ENCODE measurements around the gene TMEM80. TPM values are rescaled to one million over a fixed set of nuclear protein-coding genes. Genes with fewer than 3 reads are reported as not detected.

Gene TMEM80
- total and polyA plus RNA-seq, 7 experiments from 2014 or later: 26.2 to 44.3 (median 37.8) TPM

DNA sequence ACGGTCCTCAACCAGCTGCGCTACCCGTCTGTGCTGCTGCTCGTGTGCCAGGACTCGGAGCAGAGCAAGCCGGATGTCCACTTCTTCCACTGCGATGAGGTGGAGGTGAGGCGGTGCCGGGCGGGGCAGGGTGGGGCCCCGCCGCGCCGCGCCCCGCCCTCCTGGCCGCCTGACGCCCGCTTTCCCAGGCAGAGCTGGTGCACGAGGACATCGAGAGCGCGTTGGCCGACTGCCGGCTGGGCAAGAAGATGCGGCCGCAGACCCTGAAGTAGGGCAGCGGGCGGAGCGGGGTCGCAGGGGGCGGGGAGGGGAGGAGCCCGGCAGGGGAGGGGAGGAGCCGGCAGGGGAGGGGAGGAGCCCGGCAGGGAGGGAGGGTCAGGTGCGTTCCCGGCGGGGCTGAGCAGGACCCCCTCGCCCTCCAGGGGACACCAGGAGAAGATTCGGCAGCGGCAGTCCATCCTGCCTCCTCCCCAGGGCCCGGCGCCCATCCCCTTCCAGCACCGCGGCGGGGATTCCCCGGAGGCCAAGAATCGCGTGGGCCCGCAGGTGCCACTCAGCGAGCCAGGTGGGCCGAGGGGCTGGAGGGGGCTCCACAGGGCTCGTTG, 25.1 kb downstream of the TMEM80 start:
- Histone ChIP-seq H3K4me3 (ENCODE audit: low read length) (no peak overlapping the region), H3K27ac (ENCODE audit: low read depth, low read length) (no peak overlapping the region), H3K4me1 (ENCODE audit: control insufficient read depth in 2 of 2, insufficient read depth in 2 of 2, low read length in 2 of 2) (peaks cover 8 to 21% of the 10 kb centered on the region in 2 donors), H3K27me3 (ENCODE audit: control insufficient read depth in 2 of 2, insufficient read depth in 2 of 2, low read length in 2 of 2) (no peaks in the 10 kb centered on the region), H3K36me3 (ENCODE audit: control insufficient read depth in 2 of 3, insufficient read depth in 3 of 3, low read length in 3 of 3) (no peaks in the 10 kb centered on the region), H3K9me3 (ENCODE audit: control insufficient read depth in 2 of 3, low read length in 3 of 3) (no peaks in the 10 kb centered on the region)
- Mint-ChIP-seq H3K4me3 (peak overlapping the region in 5 of 10 donors; percentile 29 to 79 (median 52)), H3K27ac (no peak overlapping the region), H3K4me1 (peaks cover 6 to 15% (median 10%) of the 10 kb centered on the region in 7 donors), H3K27me3 (peaks cover 0 to 43% (median 23%) of the 10 kb centered on the region in 5 donors), H3K9me3 (peaks cover 0 to 5% (median 0%) of the 10 kb centered on the region in 11 donors), H3K36me3 (no peaks in the 10 kb centered on the region)
- intact Hi-C loops (cut with micrococcal nuclease): loop anchor here (5.0 to 10.0 kb wide), 3 partner anchors 183 to 313 kb away; partner anchors contain the start of genes HRAS (in 1 of the 2), LRRC56 (in 1 of the 2) and PTDSS2 (in 1 of the 2)
- ChIA-PET POLR2A (interaction anchor here (0.5 to 7.7 kb wide), 7 partner anchors 15 to 165 kb away, joined by 3 to 68 read pairs (median 3); partner anchors contain the start of genes DEAF1, LMNTD2, TALDO1 and TMEM80), CTCF (interaction anchor here (1.0 to 4.3 kb wide), 6 partner anchors 29 to 166 kb away, joined by 3 to 41 read pairs (median 5); no protein-coding TSS in a partner anchor)
- peak in 3 of 9 donors; percentile 33 to 64 (median 42) for DNase-seq
- peak; percentile 78 for ATAC-seq

DNA sequence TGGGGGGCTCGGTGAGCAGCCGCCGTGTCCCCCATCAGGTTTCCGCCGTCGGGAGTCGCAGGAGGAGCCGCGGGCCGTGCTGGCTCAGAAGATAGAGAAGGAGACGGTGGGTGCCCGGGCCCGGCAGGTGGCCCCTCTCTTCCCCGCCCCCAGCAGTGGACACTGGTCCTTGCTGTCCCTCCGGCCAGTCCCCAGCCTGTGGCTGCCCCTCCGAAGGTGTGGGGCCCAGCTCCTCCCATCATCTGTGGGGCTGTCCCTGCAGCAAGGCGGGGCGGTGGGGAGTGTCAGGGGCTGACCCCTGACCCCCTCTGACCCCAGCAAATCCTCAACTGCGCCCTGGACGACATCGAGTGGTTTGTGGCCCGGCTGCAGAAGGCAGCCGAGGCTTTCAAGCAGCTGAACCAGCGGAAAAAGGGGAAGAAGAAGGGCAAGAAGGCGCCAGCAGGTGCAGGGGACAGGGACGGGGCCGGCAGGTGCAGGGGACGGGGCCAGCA, 25.7 kb downstream of the TMEM80 start:
- ChIA-PET POLR2A (interaction anchor here (0.8 to 7.7 kb wide), 10 partner anchors 16 to 185 kb away, joined by 3 to 68 read pairs (median 3); partner anchors contain the start of genes DEAF1, LMNTD2, TALDO1 and TMEM80), CTCF (interaction anchor here (1.0 to 4.3 kb wide), 7 partner anchors 30 to 166 kb away, joined by 3 to 41 read pairs (median 5); no protein-coding TSS in a partner anchor)
- Mint-ChIP-seq H3K4me3 (peak overlapping the region in 8 of 10 donors; percentile 36 to 79 (median 62)), H3K27me3 (peaks cover 0 to 41% (median 22%) of the 10 kb centered on the region in 5 donors), H3K4me1 (peaks cover 6 to 15% (median 10%) of the 10 kb centered on the region in 7 donors), H3K36me3 (no peaks in the 10 kb centered on the region), H3K9me3 (peaks cover 0 to 4% (median 0%) of the 10 kb centered on the region in 11 donors), H3K27ac (peak overlapping the region in 1 of 9 donors; percentile 54)
- no peak overlapping the region for H3K27ac ChIP-seq (ENCODE audit: low read depth, low read length)
- H3K36me3 ChIP-seq (ENCODE audit: control insufficient read depth in 2 of 3, insufficient read depth in 3 of 3, low read length in 3 of 3): no peaks in the 10 kb centered on the region
- no peak overlapping the region for H3K4me3 ChIP-seq (ENCODE audit: low read length)
- H3K27me3 ChIP-seq (ENCODE audit: control insufficient read depth in 2 of 2, insufficient read depth in 2 of 2, low read length in 2 of 2): no peaks in the 10 kb centered on the region
- DNase-seq (no peak), ATAC-seq (no peak)
- H3K9me3 ChIP-seq (ENCODE audit: control insufficient read depth in 2 of 3, low read length in 3 of 3): no peaks in the 10 kb centered on the region
- intact Hi-C loops (cut with micrococcal nuclease): loop anchor here (5.0 to 10.0 kb wide), 3 partner anchors 184 to 314 kb away; partner anchors contain the start of genes HRAS (in 1 of the 2), LRRC56 (in 1 of the 2) and PTDSS2 (in 1 of the 2)
- peaks cover 8 to 21% of the 10 kb centered on the region in 2 donors for H3K4me1 ChIP-seq (ENCODE audit: control insufficient read depth in 2 of 2, insufficient read depth in 2 of 2, low read length in 2 of 2)

DNA sequence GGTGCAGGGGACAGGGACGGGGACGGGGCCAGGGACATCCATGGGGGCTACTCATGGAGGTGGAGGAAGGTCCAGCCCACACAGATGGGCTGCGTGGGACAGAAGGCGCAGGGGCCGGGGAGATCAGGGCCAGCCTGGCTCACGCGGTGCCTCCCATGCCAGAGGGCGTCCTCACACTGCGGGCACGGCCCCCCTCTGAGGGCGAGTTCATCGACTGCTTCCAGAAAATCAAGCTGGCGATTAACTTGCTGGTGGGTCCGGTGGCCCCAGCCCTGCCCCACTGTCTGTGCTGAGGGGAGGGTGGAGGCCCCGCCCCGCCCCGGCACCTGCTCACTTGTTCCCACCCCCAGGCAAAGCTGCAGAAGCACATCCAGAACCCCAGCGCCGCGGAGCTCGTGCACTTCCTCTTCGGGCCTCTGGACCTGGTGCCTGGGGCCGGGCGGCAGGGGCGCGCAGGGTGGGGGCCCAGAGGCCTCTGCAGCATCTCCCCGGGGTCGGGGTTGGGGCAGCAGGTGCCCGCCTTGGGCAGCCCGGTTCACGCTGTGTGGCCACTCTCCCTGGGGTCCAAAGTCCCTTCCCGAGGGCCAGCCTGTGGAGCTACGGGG, 26.2 kb downstream of the TMEM80 start:
- peak overlapping the region in 1 of 9 donors; percentile 54 for H3K27ac Mint-ChIP-seq
- peak in 7 of 9 donors; percentile 38 to 63 (median 53) for DNase-seq
- Histone ChIP-seq H3K27me3 (ENCODE audit: control insufficient read depth in 2 of 2, insufficient read depth in 2 of 2, low read length in 2 of 2) (no peaks in the 10 kb centered on the region), H3K4me3 (ENCODE audit: low read length) (no peak overlapping the region), H3K36me3 (ENCODE audit: control insufficient read depth in 2 of 3, insufficient read depth in 3 of 3, low read length in 3 of 3) (no peaks in the 10 kb centered on the region), H3K27ac (ENCODE audit: low read depth, low read length) (no peak overlapping the region), H3K4me1 (ENCODE audit: control insufficient read depth in 2 of 2, insufficient read depth in 2 of 2, low read length in 2 of 2) (peaks cover 9 to 25% of the 10 kb centered on the region in 2 donors), H3K9me3 (ENCODE audit: control insufficient read depth in 2 of 3, low read length in 3 of 3) (no peaks in the 10 kb centered on the region)
- peaks cover 0 to 2% (median 0%) of the 10 kb centered on the region in 11 donors for H3K9me3 Mint-ChIP-seq
- intact Hi-C loops (cut with micrococcal nuclease): loop anchor here (1.0 to 10.0 kb wide), 5 partner anchors 167 to 315 kb away; partner anchors contain the start of genes HRAS (in 1 of the 2), LRRC56 (in 1 of the 2), PTDSS2 (in 1 of the 2) and RNH1 (in 1 of the 2)
- POLR2A ChIA-PET: interaction anchor here (0.6 to 7.7 kb wide), 10 partner anchors 22 to 274 kb away, joined by 3 to 68 read pairs (median 4); partner anchors contain the start of genes DEAF1, LMNTD2, TALDO1 and TMEM80
- H3K4me3 Mint-ChIP-seq: peak overlapping the region in 8 of 10 donors; percentile 19 to 79 (median 54)
- H3K36me3 Mint-ChIP-seq: no peaks in the 10 kb centered on the region
- peaks cover 6 to 16% (median 13%) of the 10 kb centered on the region in 7 donors for H3K4me1 Mint-ChIP-seq
- CTCF ChIA-PET: interaction anchor here (1.0 to 4.3 kb wide), 6 partner anchors 31 to 167 kb away, joined by 3 to 41 read pairs (median 7); no protein-coding TSS in a partner anchor
- H3K27me3 Mint-ChIP-seq: peaks cover 0 to 38% (median 19%) of the 10 kb centered on the region in 5 donors
- ATAC-seq: peak; percentile 66

DNA sequence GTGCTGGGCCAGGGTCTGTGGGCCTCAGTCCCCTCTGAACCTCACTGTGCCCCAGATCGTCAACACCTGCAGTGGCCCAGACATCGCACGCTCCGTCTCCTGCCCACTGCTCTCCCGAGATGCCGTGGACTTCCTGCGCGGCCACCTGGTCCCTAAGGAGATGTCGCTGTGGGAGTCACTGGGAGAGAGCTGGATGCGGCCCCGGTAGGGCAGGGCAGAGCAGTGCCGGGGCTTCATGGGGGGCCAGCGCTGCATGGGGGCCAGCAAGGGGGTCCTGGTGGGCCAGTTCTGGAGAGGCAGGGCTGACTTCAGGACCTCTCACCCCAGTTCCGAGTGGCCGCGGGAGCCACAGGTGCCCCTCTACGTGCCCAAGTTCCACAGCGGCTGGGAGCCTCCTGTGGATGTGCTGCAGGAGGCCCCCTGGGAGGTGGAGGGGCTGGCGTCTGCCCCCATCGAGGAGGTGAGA, 26.8 kb downstream of the TMEM80 start:
- H3K27me3 ChIP-seq (ENCODE audit: control insufficient read depth in 2 of 2, insufficient read depth in 2 of 2, low read length in 2 of 2): no peaks in the 10 kb centered on the region
- ATAC-seq (no peak), DNase-seq (no peak)
- H3K27ac Mint-ChIP-seq: no peak overlapping the region
- H3K4me1 Mint-ChIP-seq: peaks cover 6 to 19% (median 15%) of the 10 kb centered on the region in 7 donors
- peaks cover 0 to 2% (median 0%) of the 10 kb centered on the region in 11 donors for H3K9me3 Mint-ChIP-seq
- peaks cover 0 to 35% (median 19%) of the 10 kb centered on the region in 5 donors for H3K27me3 Mint-ChIP-seq
- no peaks in the 10 kb centered on the region for H3K36me3 ChIP-seq (ENCODE audit: control insufficient read depth in 2 of 3, insufficient read depth in 3 of 3, low read length in 3 of 3)
- H3K27ac ChIP-seq (ENCODE audit: low read depth, low read length): no peak overlapping the region
- H3K4me1 ChIP-seq (ENCODE audit: control insufficient read depth in 2 of 2, insufficient read depth in 2 of 2, low read length in 2 of 2): peaks cover 13 to 28% of the 10 kb centered on the region in 2 donors
- peak overlapping the region in 6 of 10 donors; percentile 17 to 79 (median 51) for H3K4me3 Mint-ChIP-seq
- no peak overlapping the region for H3K4me3 ChIP-seq (ENCODE audit: low read length)
- no peaks in the 10 kb centered on the region for H3K36me3 Mint-ChIP-seq
- no peaks in the 10 kb centered on the region for H3K9me3 ChIP-seq (ENCODE audit: control insufficient read depth in 2 of 3, low read length in 3 of 3)
- intact Hi-C loops (cut with micrococcal nuclease): loop anchor here (1.0 to 10.0 kb wide), 5 partner anchors 168 to 315 kb away; partner anchors contain the start of genes HRAS (in 1 of the 2), LRRC56 (in 1 of the 2), PTDSS2 (in 1 of the 2) and RNH1 (in 1 of the 2)
- POLR2A ChIA-PET: interaction anchor here (0.6 to 7.7 kb wide), 9 partner anchors 23 to 275 kb away, joined by 3 to 68 read pairs (median 4); partner anchors contain the start of genes DEAF1, LMNTD2 and TMEM80
- CTCF ChIA-PET: interaction anchor here (1.3 to 4.3 kb wide), 4 partner anchors 31 to 167 kb away, joined by 5 to 41 read pairs (median 10); no protein-coding TSS in a partner anchor

DNA sequence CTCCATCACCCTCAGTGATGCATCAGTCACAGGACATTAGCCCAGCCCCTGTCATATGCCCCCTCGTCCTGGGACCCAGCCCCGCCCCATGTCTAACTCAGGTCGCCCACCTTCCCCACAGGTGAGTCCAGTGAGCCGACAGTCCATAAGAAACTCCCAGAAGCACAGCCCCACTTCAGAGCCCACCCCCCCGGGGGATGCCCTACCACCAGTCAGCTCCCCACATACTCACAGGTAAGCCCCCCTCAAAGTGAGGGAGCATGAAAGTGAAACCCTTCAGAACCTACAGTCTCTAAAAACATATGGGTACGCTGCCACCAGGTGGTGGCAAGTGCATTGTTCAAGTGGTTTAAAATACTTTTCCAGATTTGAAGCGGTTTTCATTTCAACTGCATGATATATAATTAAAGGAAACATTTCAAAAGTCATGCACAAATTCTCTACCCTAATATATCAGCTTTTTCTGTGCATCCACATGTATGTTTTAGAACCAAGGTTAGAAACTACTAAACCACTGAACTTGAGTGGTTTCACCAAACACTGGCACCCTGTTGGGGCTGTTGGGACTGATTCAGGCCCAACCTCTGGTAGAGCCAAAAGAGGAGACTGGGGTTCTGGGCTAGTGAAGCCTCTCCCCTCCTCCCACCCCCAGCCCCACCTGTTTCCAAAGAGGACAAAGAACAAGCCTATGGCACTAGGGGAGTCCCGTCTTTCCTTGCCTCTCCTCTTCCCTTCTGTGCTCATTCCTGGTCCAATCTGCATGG, 27.7 kb downstream of the TMEM80 start:
- Histone ChIP-seq H3K27ac (ENCODE audit: low read depth, low read length) (no peak overlapping the region), H3K27me3 (ENCODE audit: control insufficient read depth in 2 of 2, insufficient read depth in 2 of 2, low read length in 2 of 2) (no peaks in the 10 kb centered on the region)
- peaks cover 0 to 29% (median 19%) of the 10 kb centered on the region in 5 donors for H3K27me3 Mint-ChIP-seq

More for the DNA sequence above, 27.7 kb downstream of the TMEM80 start:
- CTCF ChIA-PET: interaction anchor here (0.6 to 4.3 kb wide), 7 partner anchors 17 to 176 kb away, joined by 3 to 41 read pairs (median 8); partner anchors contain the start of gene TMEM80
- Mint-ChIP-seq H3K9me3 (peaks cover 0 to 2% (median 0%) of the 10 kb centered on the region in 11 donors), H3K4me1 (peaks cover 6 to 19% (median 15%) of the 10 kb centered on the region in 7 donors), H3K27ac (peak overlapping the region in 7 of 9 donors; percentile 38 to 95 (median 64)), H3K4me3 (peak overlapping the region; percentile 39 to 87 (median 80)), H3K36me3 (no peaks in the 10 kb centered on the region)
- Histone ChIP-seq H3K4me3 (ENCODE audit: low read length) (peak overlapping the region; percentile 18), H3K4me1 (ENCODE audit: control insufficient read depth in 2 of 2, insufficient read depth in 2 of 2, low read length in 2 of 2) (peaks cover 19 to 37% of the 10 kb centered on the region in 2 donors), H3K9me3 (ENCODE audit: control insufficient read depth in 2 of 3, low read length in 3 of 3) (no peaks in the 10 kb centered on the region), H3K36me3 (ENCODE audit: control insufficient read depth in 2 of 3, insufficient read depth in 3 of 3, low read length in 3 of 3) (no peaks in the 10 kb centered on the region)
- POLR2A ChIA-PET: interaction anchor here (0.9 to 7.7 kb wide), 6 partner anchors 28 to 188 kb away, joined by 3 to 68 read pairs (median 6); partner anchors contain the start of genes DEAF1, HRAS, LMNTD2 and TMEM80
- ATAC-seq (no peak), DNase-seq (peak in 7 of 9 donors; percentile 52 to 67 (median 60))
- intact Hi-C loops (cut with micrococcal nuclease): loop anchor here (1.0 to 10.0 kb wide), 10 partner anchors 28 to 316 kb away; partner anchors contain the start of genes DEAF1 (in 2 of the 2), HRAS (in 2 of the 2), TMEM80 (in 2 of the 2) and LRRC56 (in 1 of the 2)
